Mucosa of gallbladder (tissue), 1 donor: ENCODE data around the gene WDFY2. TPM values are rescaled to one million over a fixed set of nuclear protein-coding genes. Genes with fewer than 3 reads are reported as not detected.

Experiments
- total RNA-seq: library from RNA; stranded (reverse); gene quantifications from one replicate; pipeline ENCODE4 v1.2.1, GENCODE V29; 2021
- donor health status: DM: no; HTN: no; CAD: no.

Gene WDFY2
- total RNA-seq, 1 donor from 2014 or later, result 8.7 TPM

Other genes with a start within 250 kb of the WDFY2 start
- gene SERPINE3, start 244.8 kb upstream of the WDFY2 start, total RNA-seq, result not detected
- gene INTS6, start 131.4 kb upstream of the WDFY2 start, total RNA-seq, result 28.3 TPM
- 12.3 TPM for gene DHRS12, start 219.7 kb downstream of the WDFY2 start, total RNA-seq